ENCODE results near the gene TGM6.

TGM6 gene

GRCh38 chr20:2340823-2341222 is 39.9 kb upstream of the TGM6 start:
- Histone ChIP-seq H3K4me3 (ENCODE audit: insufficient read depth, low read depth, low read length) (no peak overlapping the region), H3K27me3 (ENCODE audit: control insufficient read depth, insufficient read depth, low read length, poor library complexity, severe bottlenecking) (no peaks in the 10 kb centered on the region), H3K9me3 (ENCODE audit: control insufficient read depth, low read length) (no peaks in the 10 kb centered on the region), H3K27ac (ENCODE audit: insufficient read depth, low read depth, low read length, poor library complexity, severe bottlenecking) (no peak overlapping the region), H3K4me1 (ENCODE audit: control insufficient read depth, insufficient read depth, low read length) (no peaks in the 10 kb centered on the region), H3K36me3 (ENCODE audit: control insufficient read depth, insufficient read depth, low read length) (no peaks in the 10 kb centered on the region)
- WGBS, 2 experiments, result 95 to 98% methylated on average over 6 of the region's 6 CpGs

GRCh38 chr20:2341336-2341735 is 39.4 kb upstream of the TGM6 start:
- Histone ChIP-seq H3K27me3 (ENCODE audit: control insufficient read depth, insufficient read depth, low read length, poor library complexity, severe bottlenecking) (no peaks in the 10 kb centered on the region), H3K27ac (ENCODE audit: insufficient read depth, low read depth, low read length, poor library complexity, severe bottlenecking) (no peak overlapping the region), H3K9me3 (ENCODE audit: control insufficient read depth, low read length) (no peaks in the 10 kb centered on the region), H3K4me3 (ENCODE audit: insufficient read depth, low read depth, low read length) (no peak overlapping the region), H3K36me3 (ENCODE audit: control insufficient read depth, insufficient read depth, low read length) (no peaks in the 10 kb centered on the region), H3K4me1 (ENCODE audit: control insufficient read depth, insufficient read depth, low read length) (no peaks in the 10 kb centered on the region)
- WGBS, 2 experiments, result 81 to 86% methylated on average over 7 of the region's 7 CpGs

- H3K4me3 ChIP-seq (ENCODE audit: insufficient read depth, low read depth, low read length), result no peak overlapping the region
- no peaks in the 10 kb centered on the region for H3K27me3 ChIP-seq (ENCODE audit: control insufficient read depth, insufficient read depth, low read length, poor library complexity, severe bottlenecking)
- 94 to 97% methylated on average over 3 of the region's 3 CpGs for WGBS, 2 experiments
- no peaks in the 10 kb centered on the region for H3K36me3 ChIP-seq (ENCODE audit: control insufficient read depth, insufficient read depth, low read length)
- H3K9me3 ChIP-seq (ENCODE audit: control insufficient read depth, low read length), result no peaks in the 10 kb centered on the region
- H3K27ac ChIP-seq (ENCODE audit: insufficient read depth, low read depth, low read length, poor library complexity, severe bottlenecking), result no peak overlapping the region
- H3K4me1 ChIP-seq (ENCODE audit: control insufficient read depth, insufficient read depth, low read length), result no peaks in the 10 kb centered on the region
Measured at GRCh38 chr20:2342243-2342642, 38.5 kb upstream of the TGM6 start.

GRCh38 chr20:2346188-2346587 is 34.5 kb upstream of the TGM6 start:
- H3K4me1 ChIP-seq (ENCODE audit: control insufficient read depth, insufficient read depth, low read length), result no peaks in the 10 kb centered on the region
- no peaks in the 10 kb centered on the region for H3K9me3 ChIP-seq (ENCODE audit: control insufficient read depth, low read length)
- WGBS, 2 experiments, result 49 to 52% methylated on average over 3 of the region's 3 CpGs
- H3K4me3 ChIP-seq (ENCODE audit: insufficient read depth, low read depth, low read length), result no peak overlapping the region
- no peak overlapping the region for H3K27ac ChIP-seq (ENCODE audit: insufficient read depth, low read depth, low read length, poor library complexity, severe bottlenecking)
- H3K36me3 ChIP-seq (ENCODE audit: control insufficient read depth, insufficient read depth, low read length), result no peaks in the 10 kb centered on the region
- no peaks in the 10 kb centered on the region for H3K27me3 ChIP-seq (ENCODE audit: control insufficient read depth, insufficient read depth, low read length, poor library complexity, severe bottlenecking)

GRCh38 chr20:2348336-2348735 is 32.4 kb upstream of the TGM6 start:
- Histone ChIP-seq H3K27me3 (ENCODE audit: control insufficient read depth, insufficient read depth, low read length, poor library complexity, severe bottlenecking) (no peaks in the 10 kb centered on the region), H3K36me3 (ENCODE audit: control insufficient read depth, insufficient read depth, low read length) (no peaks in the 10 kb centered on the region), H3K27ac (ENCODE audit: insufficient read depth, low read depth, low read length, poor library complexity, severe bottlenecking) (no peak overlapping the region), H3K4me1 (ENCODE audit: control insufficient read depth, insufficient read depth, low read length) (no peaks in the 10 kb centered on the region), H3K4me3 (ENCODE audit: insufficient read depth, low read depth, low read length) (no peak overlapping the region), H3K9me3 (ENCODE audit: control insufficient read depth, low read length) (no peaks in the 10 kb centered on the region)
- WGBS, 2 experiments, result 86 to 89% methylated on average over 5 of the region's 5 CpGs

- Histone ChIP-seq H3K4me3 (ENCODE audit: insufficient read depth, low read depth, low read length) (no peak overlapping the region), H3K36me3 (ENCODE audit: control insufficient read depth, insufficient read depth, low read length) (no peaks in the 10 kb centered on the region), H3K9me3 (ENCODE audit: control insufficient read depth, low read length) (no peaks in the 10 kb centered on the region), H3K4me1 (ENCODE audit: control insufficient read depth, insufficient read depth, low read length) (no peaks in the 10 kb centered on the region), H3K27ac (ENCODE audit: insufficient read depth, low read depth, low read length, poor library complexity, severe bottlenecking) (no peak overlapping the region), H3K27me3 (ENCODE audit: control insufficient read depth, insufficient read depth, low read length, poor library complexity, severe bottlenecking) (no peaks in the 10 kb centered on the region)
- WGBS, 2 experiments, result 80 to 84% methylated on average over 4 of the region's 4 CpGs
Measured at GRCh38 chr20:2349801-2350200, 30.9 kb upstream of the TGM6 start.

- no peaks in the 10 kb centered on the region for H3K9me3 ChIP-seq (ENCODE audit: control insufficient read depth, low read length)
- H3K27ac ChIP-seq (ENCODE audit: insufficient read depth, low read depth, low read length, poor library complexity, severe bottlenecking), result no peak overlapping the region
- no peaks in the 10 kb centered on the region for H3K27me3 ChIP-seq (ENCODE audit: control insufficient read depth, insufficient read depth, low read length, poor library complexity, severe bottlenecking)
- H3K4me3 ChIP-seq (ENCODE audit: insufficient read depth, low read depth, low read length), result no peak overlapping the region
- no peaks in the 10 kb centered on the region for H3K36me3 ChIP-seq (ENCODE audit: control insufficient read depth, insufficient read depth, low read length)
- WGBS, 2 experiments, result 73% methylated on average over 5 of the region's 5 CpGs
- no peaks in the 10 kb centered on the region for H3K4me1 ChIP-seq (ENCODE audit: control insufficient read depth, insufficient read depth, low read length)
Measured at GRCh38 chr20:2350606-2351005, 30.1 kb upstream of the TGM6 start.

- H3K27me3 ChIP-seq (ENCODE audit: control insufficient read depth, insufficient read depth, low read length, poor library complexity, severe bottlenecking), result no peaks in the 10 kb centered on the region
- WGBS, 2 experiments, result 84 to 87% methylated on average over 3 of the region's 3 CpGs
- H3K9me3 ChIP-seq (ENCODE audit: control insufficient read depth, low read length), result no peaks in the 10 kb centered on the region
- no peaks in the 10 kb centered on the region for H3K36me3 ChIP-seq (ENCODE audit: control insufficient read depth, insufficient read depth, low read length)
- no peak overlapping the region for H3K27ac ChIP-seq (ENCODE audit: insufficient read depth, low read depth, low read length, poor library complexity, severe bottlenecking)
- no peaks in the 10 kb centered on the region for H3K4me1 ChIP-seq (ENCODE audit: control insufficient read depth, insufficient read depth, low read length)
- H3K4me3 ChIP-seq (ENCODE audit: insufficient read depth, low read depth, low read length), result no peak overlapping the region
Measured at GRCh38 chr20:2353231-2353630, 27.5 kb upstream of the TGM6 start.

GRCh38 chr20:2357114-2357513 is 23.6 kb upstream of the TGM6 start:
- 86 to 90% methylated on average over 2 of the region's 2 CpGs for WGBS, 2 experiments
- Histone ChIP-seq H3K4me1 (ENCODE audit: control insufficient read depth, insufficient read depth, low read length) (no peaks in the 10 kb centered on the region), H3K36me3 (ENCODE audit: control insufficient read depth, insufficient read depth, low read length) (no peaks in the 10 kb centered on the region)

GRCh38 chr20:2358006-2358405 is 22.7 kb upstream of the TGM6 start:
- Histone ChIP-seq H3K4me3 (ENCODE audit: insufficient read depth, low read depth, low read length) (no peak overlapping the region), H3K4me1 (ENCODE audit: control insufficient read depth, insufficient read depth, low read length) (no peaks in the 10 kb centered on the region), H3K36me3 (ENCODE audit: control insufficient read depth, insufficient read depth, low read length) (no peaks in the 10 kb centered on the region), H3K9me3 (ENCODE audit: control insufficient read depth, low read length) (no peaks in the 10 kb centered on the region), H3K27me3 (ENCODE audit: control insufficient read depth, insufficient read depth, low read length, poor library complexity, severe bottlenecking) (no peaks in the 10 kb centered on the region), H3K27ac (ENCODE audit: insufficient read depth, low read depth, low read length, poor library complexity, severe bottlenecking) (no peak overlapping the region)
- 93 to 98% methylated on average over 3 of the region's 3 CpGs for WGBS, 2 experiments

More at GRCh38 chr20:2357114-2357513, 23.6 kb upstream of the TGM6 start:
- Histone ChIP-seq H3K27ac (ENCODE audit: insufficient read depth, low read depth, low read length, poor library complexity, severe bottlenecking) (no peak overlapping the region), H3K4me3 (ENCODE audit: insufficient read depth, low read depth, low read length) (no peak overlapping the region), H3K27me3 (ENCODE audit: control insufficient read depth, insufficient read depth, low read length, poor library complexity, severe bottlenecking) (no peaks in the 10 kb centered on the region), H3K9me3 (ENCODE audit: control insufficient read depth, low read length) (no peaks in the 10 kb centered on the region)

- no peaks in the 10 kb centered on the region for H3K27me3 ChIP-seq (ENCODE audit: control insufficient read depth, insufficient read depth, low read length, poor library complexity, severe bottlenecking)
- H3K36me3 ChIP-seq (ENCODE audit: control insufficient read depth, insufficient read depth, low read length), result no peaks in the 10 kb centered on the region
- H3K27ac ChIP-seq (ENCODE audit: insufficient read depth, low read depth, low read length, poor library complexity, severe bottlenecking), result no peak overlapping the region
- H3K9me3 ChIP-seq (ENCODE audit: control insufficient read depth, low read length), result no peaks in the 10 kb centered on the region
- H3K4me3 ChIP-seq (ENCODE audit: insufficient read depth, low read depth, low read length), result no peak overlapping the region
- no peaks in the 10 kb centered on the region for H3K4me1 ChIP-seq (ENCODE audit: control insufficient read depth, insufficient read depth, low read length)
Measured at GRCh38 chr20:2361035-2361593, 19.6 kb upstream of the TGM6 start.
